GM11168 (cell line): ENCODE results near the gene AP4E1.
"Not testable (repeated sequence)": the region's sequence is repeated elsewhere in the genome, so short reads cannot be mapped to it uniquely, and the experiment has no call there.

Experiments used
- in situ Hi-C: fragments of 300-500 bp; cut with MboI; formaldehyde crosslinking; loops from one replicate; pipeline ENCODE4 v1.12.0; 2022; ENCODE audit warnings: low sequenced_read_pairs; ENCODE audit not compliant: unreplicated experiment

Gene AP4E1

GRCh38 chr15:50939911-50940310 lies 31.4 kb downstream of the AP4E1 start:
- in situ Hi-C loops = no loop called here

DNA sequence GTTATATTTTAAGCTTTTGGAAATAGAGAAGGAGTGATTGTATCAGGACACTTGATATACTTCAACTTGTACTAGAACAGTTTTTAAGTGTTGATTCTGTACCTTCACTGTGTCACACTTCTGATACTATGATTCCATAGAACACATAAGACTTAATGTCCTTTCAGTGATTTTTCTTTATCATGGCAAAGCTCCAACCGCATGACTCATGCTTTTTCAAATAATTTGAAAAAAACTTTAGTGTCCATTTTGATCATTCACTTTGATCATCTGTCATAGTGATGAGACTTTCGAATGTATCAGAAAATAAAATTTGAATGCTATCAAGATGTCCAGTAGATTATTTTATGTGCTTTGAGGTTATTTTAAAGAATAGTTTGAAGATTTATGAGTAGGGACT lies 32.0 kb downstream of the AP4E1 start:
- in situ Hi-C loops = no loop called here

DNA sequence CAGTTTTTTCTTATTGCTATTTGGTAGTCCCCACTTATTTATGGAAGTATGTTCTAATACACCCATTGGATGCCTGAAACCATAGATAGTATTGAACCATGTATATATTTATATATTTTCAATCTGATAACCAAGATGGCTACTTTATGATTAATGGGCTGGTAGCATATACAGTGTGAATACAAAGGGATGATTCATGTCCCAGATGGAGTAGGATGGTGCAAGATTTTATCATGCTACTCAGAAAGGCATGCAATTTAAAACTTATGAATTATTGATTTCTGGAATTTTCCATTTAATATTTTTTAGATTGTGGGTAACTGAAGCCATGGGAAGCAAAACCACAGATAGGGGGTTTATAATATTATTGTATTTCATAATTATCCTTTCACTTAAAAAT lies 35.2 kb downstream of the AP4E1 start:
- in situ Hi-C loops = no loop called here

DNA sequence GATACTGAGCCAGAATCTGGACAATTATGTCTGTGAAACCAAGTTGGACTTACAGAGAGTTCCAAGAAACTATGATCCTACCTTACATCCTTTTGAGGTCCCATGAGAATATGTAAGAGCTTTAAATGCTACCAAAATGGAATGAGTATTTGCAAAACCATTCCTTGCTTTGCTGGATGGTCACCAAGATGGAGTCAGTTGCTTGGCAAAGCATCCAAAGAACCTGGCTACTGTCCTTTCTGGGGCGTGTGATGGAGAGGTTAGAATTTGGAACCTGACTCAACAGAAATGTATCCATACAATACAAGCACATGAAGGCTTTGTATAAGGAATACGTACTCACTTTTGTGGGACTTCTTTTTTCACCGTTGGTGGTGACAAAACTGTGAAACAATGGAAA lies 36.2 kb downstream of the AP4E1 start:
- in situ Hi-C loops = no loop called here

GRCh38 chr15:50945725-50946124 lies 37.2 kb downstream of the AP4E1 start:
- in situ Hi-C loops = no loop called here

GRCh38 chr15:50950745-50951144 lies 42.3 kb downstream of the AP4E1 start:
- in situ Hi-C loops = not testable (repeated sequence)

DNA sequence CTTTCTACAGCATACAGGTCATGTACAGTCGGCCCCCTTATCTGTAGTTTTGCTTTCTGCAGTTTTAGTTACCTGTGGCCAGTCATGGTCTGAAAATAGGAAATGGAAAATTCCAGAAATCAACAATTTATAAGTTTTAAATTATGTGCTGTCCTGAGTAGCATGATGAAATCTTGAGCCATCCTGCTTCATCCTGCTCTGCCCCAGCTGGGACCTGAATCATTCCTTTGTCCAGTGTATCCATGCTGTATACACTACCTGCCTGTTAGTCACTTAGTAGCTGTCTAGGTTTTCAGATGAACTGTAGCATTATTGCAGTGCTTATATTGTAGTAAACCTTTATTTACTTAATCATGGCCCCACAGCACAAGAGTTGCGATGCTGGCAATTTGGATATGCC lies 44.8 kb downstream of the AP4E1 start:
- in situ Hi-C loops = no loop called here

DNA sequence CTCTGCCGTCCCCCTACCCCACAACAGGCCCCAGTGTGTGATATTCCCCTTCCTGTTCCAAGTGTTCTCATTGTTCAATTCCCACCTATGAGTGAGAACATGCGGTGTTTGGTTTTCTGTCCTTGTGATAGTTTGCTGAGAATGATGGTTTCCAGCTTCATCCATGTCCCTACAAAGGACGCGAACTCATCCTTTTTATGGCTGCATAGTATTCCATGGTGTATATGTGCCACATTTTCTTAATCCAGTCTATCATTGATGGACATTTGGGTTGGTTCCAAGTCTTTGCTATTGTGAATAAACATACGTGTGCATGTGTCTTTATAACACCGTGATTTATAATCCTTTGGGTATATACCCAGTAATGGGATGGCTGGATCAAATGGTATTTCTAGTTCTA lies 46.4 kb downstream of the AP4E1 start:
- in situ Hi-C loops = not testable (repeated sequence)

- in situ Hi-C loops = no loop called here
Observed at GRCh38 chr15:50959717-50960116, 51.2 kb downstream of the AP4E1 start.

GRCh38 chr15:50964075-50964474 lies 55.6 kb downstream of the AP4E1 start:
- in situ Hi-C loops = no loop called here

- in situ Hi-C loops = no loop called here
Observed at GRCh38 chr15:50968353-50968752, 59.9 kb downstream of the AP4E1 start.

DNA sequence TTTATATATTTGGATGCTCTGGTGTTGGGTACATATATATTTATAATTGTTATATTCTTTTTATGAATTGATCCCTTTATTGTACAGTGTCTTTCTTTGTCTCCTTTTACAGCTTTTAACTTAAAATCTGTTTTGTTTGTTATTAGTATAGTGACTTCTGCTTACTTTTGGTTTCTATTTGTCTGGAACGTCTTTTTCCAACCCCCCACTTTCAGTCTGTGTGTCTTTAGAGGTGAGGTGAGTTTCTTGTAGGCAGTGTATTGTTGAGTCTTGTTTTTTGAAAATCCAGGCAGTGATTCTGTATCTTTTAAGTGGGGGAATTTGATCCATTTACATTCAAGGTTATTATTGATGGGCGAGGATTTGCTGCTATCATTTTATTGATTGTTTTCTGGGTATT lies 62.0 kb downstream of the AP4E1 start:
- in situ Hi-C loops = no loop called here

DNA sequence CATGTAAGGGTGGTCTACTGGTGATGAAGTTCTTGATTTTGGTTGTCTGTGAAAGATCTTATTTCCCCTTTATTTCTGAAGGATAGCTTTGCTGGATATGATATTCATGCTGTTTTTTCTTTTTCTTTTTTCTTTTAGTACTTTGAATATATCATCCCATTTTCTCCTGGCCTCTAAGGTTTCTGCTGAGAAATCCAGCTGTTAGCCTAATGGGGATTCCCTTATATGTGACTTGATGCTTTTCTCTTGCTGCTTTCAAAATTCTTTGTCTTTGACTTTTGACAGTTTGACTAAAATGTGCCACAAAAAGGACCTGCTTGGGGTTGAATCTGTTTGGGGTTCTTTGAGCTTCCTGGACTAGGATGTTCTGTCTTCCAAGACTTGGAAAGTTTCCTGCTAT lies 62.6 kb downstream of the AP4E1 start:
- in situ Hi-C loops = no loop called here

DNA sequence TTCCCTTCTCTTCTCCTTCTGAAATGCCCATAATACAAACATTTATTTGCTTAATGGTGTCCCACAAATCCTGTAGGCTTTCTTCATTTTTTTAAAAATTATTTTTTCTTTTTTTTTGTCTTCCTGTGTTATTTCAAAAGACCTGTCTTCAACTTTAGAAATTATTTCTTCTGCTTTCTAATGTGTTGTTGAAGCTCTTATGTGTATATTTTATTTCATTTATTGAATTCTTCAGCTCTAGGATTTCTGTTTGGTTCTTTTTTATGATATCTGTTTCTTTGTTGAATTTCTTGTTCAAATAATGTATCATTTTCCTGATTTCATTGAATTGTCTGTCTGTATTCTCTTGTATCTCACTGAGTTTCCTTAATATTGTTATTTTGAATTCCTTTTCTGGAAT lies 63.1 kb downstream of the AP4E1 start:
- in situ Hi-C loops = no loop called here

- in situ Hi-C loops = no loop called here
Observed at GRCh38 chr15:50973605-50974004, 65.1 kb downstream of the AP4E1 start.

- in situ Hi-C loops = no loop called here
Observed at GRCh38 chr15:50977162-50977561, 68.7 kb downstream of the AP4E1 start.

DNA sequence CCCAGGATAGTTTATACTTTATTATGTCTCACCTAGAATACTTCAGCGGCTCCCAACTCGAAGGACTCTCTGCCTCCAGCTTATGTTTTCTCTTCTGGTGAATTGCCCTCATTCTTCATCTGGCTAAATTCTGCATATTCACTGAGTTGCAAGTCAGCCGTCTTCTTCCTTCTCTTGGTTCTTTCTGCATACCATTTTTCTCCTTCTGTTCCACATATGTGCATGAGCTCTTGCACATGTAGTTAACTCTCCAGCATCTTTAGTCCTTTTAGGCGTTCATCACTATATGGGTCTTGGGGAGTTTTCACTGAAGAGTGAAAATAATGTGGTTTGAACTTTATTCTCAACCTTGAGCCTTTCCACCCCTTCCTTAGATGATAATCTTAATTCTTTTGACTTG lies 70.1 kb downstream of the AP4E1 start:
- in situ Hi-C loops = no loop called here

DNA sequence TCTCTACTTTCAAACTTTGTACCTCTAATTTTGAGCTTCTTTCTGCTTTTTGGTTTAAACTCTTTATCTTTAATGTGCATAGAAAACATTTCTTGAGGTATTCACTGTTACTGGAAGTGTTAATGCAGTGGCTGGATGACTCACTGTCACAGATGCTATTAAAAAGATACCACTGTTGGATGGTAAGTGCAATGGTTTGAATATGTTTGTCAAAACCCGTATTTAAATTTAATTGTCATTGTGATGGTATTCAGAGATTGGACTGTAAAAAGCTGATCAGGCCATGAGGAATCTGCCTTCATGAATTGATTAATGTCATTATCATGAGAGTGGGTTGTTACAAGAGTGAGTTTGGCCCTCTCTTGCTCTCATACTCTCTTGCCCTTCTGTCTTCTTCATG lies 70.6 kb downstream of the AP4E1 start:
- in situ Hi-C loops = no loop called here

DNA sequence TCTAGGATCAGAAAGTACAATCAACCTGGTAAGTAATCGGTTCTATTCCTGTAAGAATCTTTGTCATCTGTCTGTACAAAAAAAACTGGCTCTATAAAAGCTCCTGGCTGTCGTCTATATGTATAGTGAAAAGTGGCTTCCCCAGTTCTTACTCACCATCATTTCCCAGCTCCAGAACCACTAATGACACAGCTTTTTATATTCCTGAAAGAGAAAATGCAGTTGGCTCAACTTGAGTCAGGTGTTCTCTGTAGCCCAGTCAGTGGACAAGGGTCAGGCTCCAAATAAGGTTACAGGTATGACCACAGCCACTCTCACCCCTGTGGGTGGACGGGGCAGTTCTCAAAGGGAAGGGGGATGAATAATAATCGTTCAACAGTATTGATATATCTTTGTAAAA lies 85.1 kb downstream of the AP4E1 start:
- in situ Hi-C loops = no loop called here

DNA sequence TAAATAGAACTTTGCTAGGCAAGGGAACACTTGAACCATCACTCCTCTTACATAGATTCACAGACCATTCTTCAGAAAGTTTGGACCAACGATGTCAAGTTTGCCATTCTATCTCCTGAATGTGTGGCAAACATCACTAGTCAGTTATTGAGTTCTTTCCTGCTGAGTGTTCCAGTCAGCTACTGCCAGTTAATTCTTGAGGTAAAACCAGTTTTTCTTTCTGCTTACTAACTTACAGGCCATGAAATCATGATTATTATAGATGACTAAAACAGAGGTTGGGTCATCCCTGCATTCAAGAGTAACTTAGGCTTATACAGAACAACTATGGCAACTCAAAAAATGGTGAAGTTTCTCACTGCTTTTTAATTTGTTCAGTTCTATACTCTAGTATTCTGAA lies 88.2 kb downstream of the AP4E1 start:
- in situ Hi-C loops = no loop called here

- in situ Hi-C loops = no loop called here
Observed at GRCh38 chr15:50997371-50998051, 89.0 kb downstream of the AP4E1 start.

DNA sequence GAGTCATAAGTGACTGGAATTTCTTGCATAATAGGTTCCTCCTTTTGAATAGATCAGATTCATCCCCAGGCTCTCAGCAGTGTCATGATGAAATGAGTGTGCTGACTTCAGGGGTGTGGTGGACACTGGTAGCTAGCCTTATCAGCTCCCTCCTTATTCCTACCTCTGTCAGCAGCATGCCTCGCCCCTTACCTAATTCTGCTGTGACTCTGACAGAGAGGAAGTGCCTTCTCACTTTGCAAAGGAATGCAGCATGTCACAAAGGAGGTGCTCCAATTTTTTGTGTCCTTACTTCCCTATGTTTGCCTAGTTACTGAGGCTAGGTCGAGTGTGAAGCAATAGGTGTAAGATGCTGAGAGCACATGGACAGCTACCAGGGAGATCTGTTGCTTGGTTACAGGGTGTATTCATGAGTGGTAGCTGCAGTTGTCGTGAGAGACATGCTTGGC lies 95.6 kb downstream of the AP4E1 start:
- in situ Hi-C loops = no loop called here
